ACC112 (cell line): ENCODE results near the gene FIGNL1.
"Not testable (repeated sequence)": the region's sequence is repeated elsewhere in the genome, so short reads cannot be mapped to it uniquely, and the experiment has no call there.

ENCODE experiments used
- H2AFZ ChIP-seq: fragments of 200-600 bp; sonication (generic); one replicate; pipeline ENCODE4 v1.6.0; 2017; ENCODE audit warnings: antibody characterized with exemption, low read length; ENCODE audit not compliant: unreplicated experiment
- H3K27ac ChIP-seq: fragments of 200-600 bp; sonication (generic); 2 replicates; pipeline ENCODE4 v1.5.1; 2014; ENCODE audit warnings: low read depth, mild to moderate bottlenecking, antibody characterized with exemption, low read length, moderate library complexity
- H3K27me3 ChIP-seq: fragments of 200-600 bp; sonication (generic); 2 replicates; pipeline ENCODE4 v1.6.1; 2014; ENCODE audit warnings: mild to moderate bottlenecking, antibody characterized with exemption, low read length, moderate library complexity, mixed read lengths; ENCODE audit not compliant: insufficient read depth
- H3K36me3 ChIP-seq: fragments of 200-600 bp; sonication (generic); 2 replicates; pipeline ENCODE4 v1.6.1; 2016; ENCODE audit warnings: mild to moderate bottlenecking, antibody characterized with exemption, low read length, moderate library complexity, mixed read lengths; ENCODE audit not compliant: insufficient read depth
- H3K4me1 ChIP-seq: fragments of 200-600 bp; sonication (generic); one replicate; pipeline ENCODE4 v1.6.1; 2016; ENCODE audit warnings: low read length, mixed read lengths; ENCODE audit not compliant: insufficient read depth, unreplicated experiment, control insufficient read depth
- H3K4me3 ChIP-seq: fragments of 200-600 bp; sonication (generic); 2 replicates; pipeline ENCODE4 v1.5.1; 2014; ENCODE audit warnings: mild to moderate bottlenecking, low read depth, low read length
- H3K79me2 ChIP-seq: fragments of 200-600 bp; sonication (generic); one replicate; pipeline ENCODE4 v1.6.0; 2016; ENCODE audit warnings: low read length; ENCODE audit not compliant: control insufficient read depth, unreplicated experiment, insufficient read depth

FIGNL1 gene

DNA sequence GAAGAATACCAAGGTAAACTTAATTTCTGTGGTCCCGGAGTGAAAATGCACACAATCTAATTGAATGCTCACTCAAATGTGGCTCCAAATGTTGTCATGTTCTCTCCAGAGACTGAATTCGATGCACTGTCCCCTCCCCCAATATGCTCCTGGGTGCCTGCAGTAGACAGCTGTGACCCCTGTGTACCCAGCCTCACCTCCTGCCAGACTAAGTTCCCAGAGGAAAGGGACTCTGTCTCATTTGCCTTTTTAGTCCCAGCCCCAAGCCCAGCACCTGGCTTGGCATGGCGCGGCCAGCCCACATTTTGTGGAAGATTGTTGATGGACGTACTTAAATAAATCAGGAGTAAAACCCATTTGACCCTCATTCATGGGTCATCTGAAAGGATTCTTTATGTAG lies 21.8 kb upstream of the FIGNL1 start:
- Histone ChIP-seq H3K27me3 (no peaks in the 10 kb centered on the region), H3K36me3 (no peaks in the 10 kb centered on the region), H3K79me2 (no peaks in the 10 kb centered on the region), H3K27ac (no peak overlapping the region), H3K4me3 (no peak overlapping the region), H2AFZ (no peak overlapping the region), H3K4me1 (peaks cover 4% of the 10 kb centered on the region)

DNA sequence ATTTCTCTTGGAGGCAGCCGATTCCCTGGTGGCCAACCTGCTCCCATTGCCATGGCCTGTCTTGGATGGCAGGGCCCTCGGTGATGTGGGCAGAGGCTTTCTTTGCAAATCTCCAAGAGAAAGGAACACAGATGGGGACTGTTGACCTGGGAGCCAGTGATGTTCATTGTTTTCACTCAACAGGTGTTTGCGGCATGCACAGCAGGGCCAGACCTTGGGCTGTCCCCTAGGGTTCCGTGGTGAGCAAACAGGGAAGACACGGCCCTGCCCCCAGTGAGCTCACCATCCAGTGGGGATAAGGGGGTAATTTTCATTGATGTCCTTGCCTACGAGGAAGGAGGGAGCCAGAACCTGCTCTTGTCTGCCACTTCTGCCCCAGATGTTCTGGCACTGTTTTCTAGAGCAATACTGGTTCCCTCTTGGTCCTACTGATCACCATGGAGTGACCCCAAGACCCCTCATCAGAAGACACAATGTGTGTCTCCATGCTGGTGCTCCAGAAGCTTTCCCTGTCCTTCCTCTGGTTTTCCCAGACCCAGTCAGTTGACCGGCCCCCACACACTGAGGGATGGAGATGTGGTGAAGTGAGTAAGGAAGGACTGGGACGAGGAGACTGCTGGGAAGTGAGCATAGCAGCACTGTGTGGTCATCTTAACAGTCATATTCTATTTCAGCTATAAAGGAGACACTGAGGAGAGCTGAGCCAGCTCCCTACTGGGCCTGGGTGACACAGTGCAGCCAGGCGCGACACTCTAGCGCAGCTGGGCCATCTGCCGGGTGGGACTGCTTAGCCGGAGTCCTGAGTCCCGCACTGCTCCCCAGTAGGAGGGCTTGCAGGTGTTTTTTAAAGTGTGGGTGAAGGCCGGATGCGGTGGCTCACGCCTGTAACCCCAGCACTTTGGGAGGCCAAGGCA lies 20.4 kb upstream of the FIGNL1 start:
- no peak overlapping the region for H3K4me3 ChIP-seq
- H3K79me2 ChIP-seq, result no peaks in the 10 kb centered on the region
- H3K36me3 ChIP-seq, result no peaks in the 10 kb centered on the region
- no peaks in the 10 kb centered on the region for H3K27me3 ChIP-seq
- no peak overlapping the region for H3K27ac ChIP-seq
- H2AFZ ChIP-seq, result no peak overlapping the region
- H3K4me1 ChIP-seq, result peaks cover 4% of the 10 kb centered on the region

DNA sequence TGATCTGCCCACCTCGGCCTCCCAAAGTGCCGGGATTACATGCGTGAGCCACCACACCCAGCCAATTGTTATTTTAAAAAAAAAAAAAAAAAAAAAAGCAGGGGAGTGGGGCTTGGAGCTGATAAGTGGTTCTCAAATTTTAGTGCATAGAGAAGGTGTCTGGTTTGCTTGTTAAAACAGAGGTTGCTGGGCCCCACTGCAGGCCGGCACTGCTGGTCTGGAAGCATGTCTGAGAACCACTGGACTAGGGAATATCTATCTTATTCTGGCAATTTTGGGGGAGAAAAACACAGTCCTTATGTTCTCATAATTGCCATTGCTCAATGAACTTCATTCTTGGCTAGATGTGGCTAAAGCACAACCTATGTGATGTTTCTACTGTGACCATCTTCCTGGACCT lies 19.0 kb upstream of the FIGNL1 start:
- Histone ChIP-seq H3K27me3 (no peaks in the 10 kb centered on the region), H3K79me2 (no peaks in the 10 kb centered on the region), H3K4me1 (peaks cover 4% of the 10 kb centered on the region), H3K36me3 (no peaks in the 10 kb centered on the region), H3K27ac (no peak overlapping the region), H2AFZ (no peak overlapping the region), H3K4me3 (no peak overlapping the region)

DNA sequence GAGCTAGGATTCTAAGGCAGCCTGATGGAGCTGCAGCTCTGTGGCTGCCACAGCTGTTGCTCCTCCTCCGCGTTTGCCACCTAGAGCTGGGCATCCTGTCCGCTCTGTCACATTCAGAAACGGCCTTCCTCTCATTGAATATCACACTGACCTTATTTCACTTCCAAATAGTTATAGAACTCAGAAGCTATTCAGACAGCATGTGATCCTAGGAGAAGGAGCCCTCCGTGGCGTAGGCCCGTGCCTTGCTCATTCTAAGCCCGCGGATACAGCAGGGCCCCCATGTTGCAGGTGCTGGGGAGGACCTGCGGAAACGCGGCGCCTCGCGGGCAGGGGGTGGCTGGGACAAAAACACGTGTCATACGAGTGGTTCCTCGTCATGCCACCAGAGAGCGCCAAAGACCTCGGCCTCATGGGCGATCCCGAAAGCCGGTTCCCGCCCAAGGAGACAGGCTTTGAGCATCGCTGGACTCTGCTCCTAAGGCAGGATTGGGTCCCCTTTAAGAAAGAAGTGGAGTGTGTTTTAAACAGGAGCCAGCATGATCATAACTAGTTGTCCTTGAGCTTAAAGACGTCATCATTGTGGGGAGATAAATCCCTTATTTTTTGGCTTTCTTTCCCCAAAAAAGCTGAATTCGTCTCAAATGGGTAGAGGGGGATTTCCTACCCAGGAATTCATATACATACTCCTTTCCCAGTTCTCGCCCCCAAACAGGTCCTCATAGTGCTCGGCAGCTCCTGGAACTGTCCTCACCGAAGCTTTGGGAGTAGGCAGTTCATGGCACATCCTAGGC lies 17.9 kb upstream of the FIGNL1 start:
- Histone ChIP-seq H3K4me1 (peaks cover 4% of the 10 kb centered on the region), H2AFZ (peak overlapping the region; percentile 70), H3K79me2 (no peaks in the 10 kb centered on the region), H3K4me3 (peak overlapping the region; percentile 64), H3K27me3 (no peaks in the 10 kb centered on the region), H3K36me3 (no peaks in the 10 kb centered on the region), H3K27ac (no peak overlapping the region)

DNA sequence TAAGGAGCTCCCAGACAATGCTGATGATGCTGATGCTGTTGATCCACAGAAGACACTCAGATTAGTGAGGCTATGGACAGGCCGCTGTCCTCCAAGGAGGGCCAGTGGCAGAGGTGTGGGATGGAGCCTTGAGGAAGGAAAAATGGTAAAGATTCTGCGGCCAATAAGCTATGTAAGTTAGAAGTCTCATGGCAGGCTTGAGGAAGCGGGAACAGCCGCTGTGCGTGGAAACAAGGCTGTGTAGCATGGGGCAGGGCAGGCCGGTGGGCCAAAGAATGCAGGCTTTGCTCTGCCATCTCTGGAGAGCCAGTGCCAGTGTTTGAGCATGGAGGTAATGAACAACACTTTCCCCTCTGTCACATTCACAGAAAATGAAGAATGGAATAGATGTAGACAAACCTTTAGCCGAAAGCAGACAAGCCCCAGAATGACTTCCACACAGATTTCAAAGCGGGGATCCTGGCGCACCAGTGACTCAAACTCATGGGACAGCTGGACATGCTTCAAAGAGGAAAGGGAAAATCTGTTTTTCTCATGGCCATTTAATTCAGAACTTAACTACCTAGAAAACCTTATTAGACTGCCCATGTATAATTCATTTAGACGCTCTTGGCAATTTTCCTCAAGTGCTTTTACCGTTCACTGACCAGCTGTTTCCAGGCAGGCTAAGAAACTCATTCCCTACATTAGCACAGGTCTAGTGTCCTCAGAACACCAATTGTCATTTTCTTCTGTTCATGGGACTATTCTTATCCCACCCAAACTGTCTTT lies 16.9 kb upstream of the FIGNL1 start:
- Histone ChIP-seq H3K27me3 (no peaks in the 10 kb centered on the region), H3K79me2 (no peaks in the 10 kb centered on the region), H2AFZ (no peak overlapping the region), H3K4me1 (peaks cover 4% of the 10 kb centered on the region), H3K36me3 (no peaks in the 10 kb centered on the region), H3K4me3 (no peak overlapping the region), H3K27ac (no peak overlapping the region)

DNA sequence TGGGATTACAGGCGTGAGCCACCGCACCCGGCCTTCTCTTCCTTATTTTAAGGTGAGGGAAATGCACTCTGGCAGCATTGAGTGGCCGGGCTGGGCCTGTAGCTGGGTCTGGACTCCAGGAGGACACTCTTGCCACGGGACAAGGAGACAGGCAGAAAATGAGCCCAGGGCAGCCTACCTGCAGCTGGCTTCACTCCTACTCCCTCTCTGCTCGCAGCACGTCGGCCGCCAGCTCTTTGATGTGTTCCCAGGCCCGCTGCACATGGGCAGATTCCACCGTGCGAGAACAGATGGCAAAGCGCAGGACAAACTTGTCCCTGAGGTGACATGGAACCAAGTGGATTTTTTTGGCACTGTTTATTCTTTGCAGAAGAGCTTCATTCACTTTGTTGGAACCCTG lies 12.9 kb upstream of the FIGNL1 start:
- no peaks in the 10 kb centered on the region for H3K36me3 ChIP-seq
- no peak overlapping the region for H3K4me3 ChIP-seq
- H3K27ac ChIP-seq, result no peak overlapping the region
- H2AFZ ChIP-seq, result no peak overlapping the region
- H3K4me1 ChIP-seq, result no peaks in the 10 kb centered on the region
- H3K27me3 ChIP-seq, result 0 out of 2 replicates have a peak, but pooled peaks cover 5% of the 10 kb centered on the region
- no peaks in the 10 kb centered on the region for H3K79me2 ChIP-seq

DNA sequence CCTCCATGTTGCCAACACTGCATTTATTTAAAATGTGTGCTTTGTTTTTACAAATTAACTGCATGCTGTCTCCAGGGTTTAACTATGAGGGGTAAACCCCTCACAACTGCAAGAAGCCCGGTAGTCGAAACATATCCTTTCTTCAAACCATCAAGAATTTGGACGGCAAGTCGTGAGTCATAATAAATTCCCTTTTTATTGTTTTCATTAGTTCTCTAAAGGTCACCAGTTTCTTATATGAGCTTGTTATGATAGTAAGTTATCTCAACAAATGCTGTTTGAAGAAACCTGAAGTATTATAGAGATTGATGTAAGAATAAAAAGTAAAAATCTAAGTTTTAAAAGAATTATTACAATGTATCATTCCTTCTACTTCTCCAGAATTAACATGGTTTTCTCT lies 12.2 kb upstream of the FIGNL1 start:
- Histone ChIP-seq H3K27ac (no peak overlapping the region), H3K27me3 (peaks cover 10% of the 10 kb centered on the region; the same call in 1 of the 2 replicates), H3K79me2 (no peaks in the 10 kb centered on the region), H3K36me3 (no peaks in the 10 kb centered on the region), H2AFZ (no peak overlapping the region), H3K4me1 (no peaks in the 10 kb centered on the region), H3K4me3 (no peak overlapping the region)

DNA sequence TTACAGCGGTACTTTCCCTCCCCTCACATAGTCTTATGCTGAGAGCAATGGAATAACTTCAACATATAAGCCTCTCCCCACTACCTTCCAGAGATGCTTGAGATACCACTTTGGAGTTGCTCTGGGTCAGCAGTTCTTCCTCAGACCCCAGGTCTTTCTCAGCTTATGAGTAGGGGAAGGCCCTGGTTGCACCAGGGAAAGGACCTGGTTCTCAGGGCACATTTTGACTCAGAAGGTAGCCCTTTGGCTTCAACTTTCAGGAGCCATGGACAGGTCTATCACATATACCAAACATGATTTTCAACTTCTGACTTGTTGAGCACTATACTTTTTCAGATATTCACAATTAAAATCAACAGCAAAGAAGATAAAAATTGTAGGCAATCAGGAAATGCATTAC lies 11.5 kb upstream of the FIGNL1 start:
- no peak overlapping the region for H2AFZ ChIP-seq
- H3K27ac ChIP-seq, result no peak overlapping the region
- H3K4me1 ChIP-seq, result no peaks in the 10 kb centered on the region
- no peaks in the 10 kb centered on the region for H3K36me3 ChIP-seq
- H3K79me2 ChIP-seq, result no peaks in the 10 kb centered on the region
- H3K4me3 ChIP-seq, result no peak overlapping the region
- peaks cover 16% of the 10 kb centered on the region; the same call in 1 of the 2 replicates for H3K27me3 ChIP-seq

DNA sequence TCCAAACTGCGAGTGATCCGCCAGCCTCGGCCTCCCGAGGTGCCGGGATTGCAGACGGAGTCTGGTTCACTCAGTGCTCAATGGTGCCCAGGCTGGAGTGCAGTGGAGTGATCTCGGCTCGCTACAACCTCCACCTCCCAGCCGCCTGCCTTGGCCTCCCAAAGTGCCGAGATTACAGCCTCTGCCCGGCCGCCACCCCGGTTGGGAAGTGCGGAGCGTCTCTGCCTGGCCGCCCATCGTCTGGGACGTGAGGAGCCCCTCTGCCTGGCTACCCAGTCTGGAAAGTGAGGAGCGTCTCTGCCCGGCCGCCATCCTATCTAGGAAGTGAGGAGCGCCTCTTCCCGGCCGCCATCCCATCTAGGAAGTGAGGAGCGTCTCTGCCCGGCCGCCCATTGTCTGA lies 9.0 kb upstream of the FIGNL1 start:
- peaks cover 36% of the 10 kb centered on the region for H3K27me3 ChIP-seq
- H3K36me3 ChIP-seq, H3K4me3 ChIP-seq, H3K79me2 ChIP-seq, H3K27ac ChIP-seq, H3K4me1 ChIP-seq, H2AFZ ChIP-seq: not testable (repeated sequence)

DNA sequence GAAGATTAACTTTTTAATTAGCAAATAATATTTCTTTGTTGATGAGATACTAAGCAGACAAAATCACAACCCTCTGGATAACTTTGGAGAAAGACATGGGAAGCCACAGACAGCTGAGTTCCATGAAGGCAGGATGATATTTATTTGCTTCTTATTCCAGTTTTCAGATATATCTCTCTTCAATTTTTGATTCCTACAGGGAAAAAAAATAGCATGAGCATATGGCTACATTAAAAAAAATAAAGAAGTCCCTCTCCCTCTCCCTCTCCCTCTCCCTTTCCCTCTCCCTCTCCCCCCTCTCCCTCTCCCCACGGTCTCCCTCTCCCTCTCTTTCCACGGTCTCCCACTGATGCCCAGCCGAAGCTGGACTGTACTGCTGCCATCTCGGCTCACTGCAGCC lies 8.5 kb upstream of the FIGNL1 start:
- H3K27ac ChIP-seq, H3K79me2 ChIP-seq, H2AFZ ChIP-seq, H3K36me3 ChIP-seq, H3K4me1 ChIP-seq, H3K4me3 ChIP-seq: not testable (repeated sequence)
- H3K27me3 ChIP-seq, result peaks cover 38% of the 10 kb centered on the region
